T-cell (primary cell): ENCODE data around the gene CITED2. TPM values are rescaled to one million over a fixed set of nuclear protein-coding genes. Genes with fewer than 3 reads are reported as not detected.
"Not testable (repeated sequence)": the region's sequence is repeated elsewhere in the genome, so short reads cannot be mapped to it uniquely, and the experiment has no call there.

Experiments
- ATAC-seq, 4 experiments: fragments of 200-7000 bp in 3 of 4; fragments of 150-1000 bp in 1 of 4; cut with Tn5 transposase; replicated peaks in 1 of 4; 1 replicate in 3 of 4; 2 replicates in 1 of 4; pipeline ENCODE4 v1.10.0; 2021; ENCODE audit warnings: moderate library complexity in 3 of 4, mild to moderate bottlenecking in 2 of 4, moderate number of reproducible peaks in 1 of 4
- CTCF ChIA-PET, 2 donors: fragments of 300-600 bp; sonication (Branson Sonifier 250); formaldehyde crosslinking; loops; one replicate each; lab custom pipeline; 2022; ENCODE audit warnings: antibody characterized with exemption in 2 of 2; lab: Charles Lee
- POLR2A ChIA-PET, 2 donors: fragments of 300-600 bp; sonication (Branson Sonifier 250); formaldehyde crosslinking; loops; one replicate each; lab custom pipeline; 2022; ENCODE audit warnings: antibody characterized with exemption in 2 of 2; lab: Charles Lee
- DNase-seq, 35 experiments: peaks; one replicate each; pipeline versions ENCODE4 v3.0.0 to v3.0.0-alpha.2; 2013 to 2023
- H3K27ac ChIP-seq: one replicate; pipeline ENCODE4 v1.5.1; 2013; ENCODE audit warnings: low read length
- H3K27me3 ChIP-seq, 2 experiments: replicated peaks in 1 of 2; 1 replicate in 1 of 2; 2 replicates in 1 of 2; pipeline versions ENCODE4 v1.6.1 to v1.7.0; 2013; ENCODE audit warnings: low read length in 1 of 2, mixed read lengths in 1 of 2; ENCODE audit not compliant: control insufficient read depth in 2 of 2, insufficient read depth in 2 of 2; ENCODE audit errors: extremely low read depth in 1 of 2
- H3K36me3 ChIP-seq, 2 donors: 1 replicate in 1 of 2; 2 replicates in 1 of 2; pipeline versions ENCODE4 v1.6.1 to v1.7.0; 2013; ENCODE audit warnings: low read length in 1 of 2; ENCODE audit not compliant: control insufficient read depth in 2 of 2, insufficient read depth in 1 of 2; ENCODE audit errors: extremely low read depth in 1 of 2
- H3K4me1 ChIP-seq, 2 experiments: 1 replicate in 1 of 2; 2 replicates in 1 of 2; pipeline versions ENCODE4 v1.6.1 to v1.7.0; 2013; ENCODE audit warnings: low read length in 2 of 2, mixed read lengths in 1 of 2; ENCODE audit not compliant: insufficient read depth in 2 of 2, control insufficient read depth in 1 of 2; ENCODE audit errors: extremely low read depth in 1 of 2
- H3K4me3 ChIP-seq, 2 donors: 1 replicate in 1 of 2; 2 replicates in 1 of 2; pipeline versions ENCODE4 v1.5.1 to v1.7.0; 2013; ENCODE audit warnings: mild to moderate bottlenecking in 2 of 2, low read length in 1 of 2, moderate library complexity in 1 of 2; ENCODE audit not compliant: control insufficient read depth in 1 of 2; ENCODE audit errors: extremely low read depth in 1 of 2
- H3K9me3 ChIP-seq: 2 replicates; pipeline ENCODE4 v1.7.0; 2013
- H3K27ac Mint-ChIP-seq, 2 donors: one replicate each; pipeline ENCODE4 v1.8.0; 2020 to 2021; ENCODE audit warnings: mild to moderate bottlenecking in 2 of 2, mixed read lengths in 2 of 2
- H3K27me3 Mint-ChIP-seq, 2 donors: one replicate each; pipeline ENCODE4 v1.8.0; 2021 to 2022; ENCODE audit warnings: mixed read lengths in 2 of 2
- H3K36me3 Mint-ChIP-seq: one replicate; pipeline ENCODE4 v1.8.0; 2021; ENCODE audit warnings: mixed read lengths
- H3K4me1 Mint-ChIP-seq, 3 donors: one replicate each; pipeline ENCODE4 v1.8.0; 2020 to 2022; ENCODE audit warnings: mixed read lengths in 3 of 3, mild to moderate bottlenecking in 1 of 3
- H3K4me3 Mint-ChIP-seq, 3 donors: one replicate each; pipeline ENCODE4 v1.8.0; 2020 to 2022; ENCODE audit warnings: mild to moderate bottlenecking in 3 of 3, mixed read lengths in 3 of 3, moderate library complexity in 3 of 3
- H3K9me3 Mint-ChIP-seq, 3 donors: one replicate each; pipeline ENCODE4 v1.8.0; 2020 to 2022; ENCODE audit warnings: mixed read lengths in 3 of 3
- WGBS: methylation state at CpG from one replicate; pipeline ENCODE4 v1.1.5; 2013; ENCODE audit warnings: missing lambda C conversion rate; ENCODE audit not compliant: insufficient coverage; 5-methylcytosine and 5-hydroxymethylcytosine counted together
- total RNA-seq, 35 experiments: library from RNA in 6 of 35; stranded (reverse) in 6 of 35; fragments of 120-200 nt in 1 of 35; gene quantifications; one replicate each; pipeline versions ENCODE4 v1.2.1 to v1.2.4 and lab custom pipeline; 2013 to 2026

The CITED2 gene
- total RNA-seq, 5 donors from 2014 or later (not counting 1 experiment from before 2014, with no cell fraction given): 108 to 145 (median 134) TPM

- DNase-seq: no peak
- CTCF ChIA-PET: interaction anchor here in 1 of 2 donors (0.9 kb wide), 1 partner anchor 8 kb away, joined by 3 read pairs; no protein-coding TSS in a partner anchor
- no peaks in the 10 kb centered on the region for H3K4me1 ChIP-seq
- H3K27me3 ChIP-seq: peaks cover 0 to 3% of the 10 kb centered on the region in 2 experiments
- H3K27ac Mint-ChIP-seq: no peak overlapping the region
- no peaks in the 10 kb centered on the region for H3K36me3 Mint-ChIP-seq
- no peak for ATAC-seq
- no peak overlapping the region for H3K4me3 Mint-ChIP-seq
- no peaks in the 10 kb centered on the region for H3K36me3 ChIP-seq
- POLR2A ChIA-PET: no interaction called here
- no peaks in the 10 kb centered on the region for H3K9me3 ChIP-seq
- peaks cover 2 to 7% of the 10 kb centered on the region in 2 donors for H3K27me3 Mint-ChIP-seq
- no peaks in the 10 kb centered on the region for H3K4me1 Mint-ChIP-seq
- H3K9me3 Mint-ChIP-seq: no peaks in the 10 kb centered on the region
- 100% methylated on average over 1 of the region's 3 CpGs for WGBS
- H3K27ac ChIP-seq: no peak overlapping the region
- no peak overlapping the region for H3K4me3 ChIP-seq
These were observed 40.9 kb upstream of the CITED2 start for GRCh38 chr6:139415365-139415764.

- ATAC-seq, CTCF ChIA-PET, H3K4me1 Mint-ChIP-seq, H3K27me3 Mint-ChIP-seq, H3K27me3 ChIP-seq, H3K9me3 Mint-ChIP-seq, H3K36me3 Mint-ChIP-seq, H3K4me3 ChIP-seq, H3K27ac ChIP-seq, H3K4me1 ChIP-seq, DNase-seq, H3K4me3 Mint-ChIP-seq, H3K9me3 ChIP-seq, POLR2A ChIA-PET, H3K36me3 ChIP-seq: not testable (repeated sequence)
- no CpG with 5 or more reads among the region's 1 CpG for WGBS
- peak overlapping the region in 1 of 2 donors; percentile 23 for H3K27ac Mint-ChIP-seq
These were observed 37.7 kb upstream of the CITED2 start for GRCh38 chr6:139412103-139412502.

- H3K27me3 Mint-ChIP-seq: peaks cover 2 to 4% of the 10 kb centered on the region in 2 donors
- Histone ChIP-seq H3K36me3 (no peaks in the 10 kb centered on the region), H3K4me1 (no peaks in the 10 kb centered on the region), H3K27ac (no peak overlapping the region), H3K9me3 (no peaks in the 10 kb centered on the region), H3K4me3 (no peak overlapping the region), H3K27me3 (peaks cover 0 to 3% of the 10 kb centered on the region in 2 experiments)
- H3K36me3 Mint-ChIP-seq: no peaks in the 10 kb centered on the region
- ATAC-seq: no peak
- POLR2A ChIA-PET: no interaction called here
- no peak overlapping the region for H3K27ac Mint-ChIP-seq
- H3K9me3 Mint-ChIP-seq: no peaks in the 10 kb centered on the region
- H3K4me3 Mint-ChIP-seq: no peak overlapping the region
- no peaks in the 10 kb centered on the region for H3K4me1 Mint-ChIP-seq
- 90% methylated on average over 2 of the region's 4 CpGs for WGBS
- DNase-seq: no peak
- CTCF ChIA-PET: no interaction called here
These were observed 34.6 kb upstream of the CITED2 start for GRCh38 chr6:139409026-139409425.

- 69% methylated on average over 2 of the region's 4 CpGs for WGBS
- ChIA-PET POLR2A (no interaction called here), CTCF (interaction anchor here (0.5 to 0.7 kb wide), 2 partner anchors 38 to 165 kb away, joined by 3 read pairs; no protein-coding TSS in a partner anchor)
These were observed 33.3 kb upstream of the CITED2 start for GRCh38 chr6:139407718-139408222.

GRCh38 chr6:139406577-139407343 lies 32.3 kb upstream of the CITED2 start:
- Mint-ChIP-seq H3K36me3 (no peaks in the 10 kb centered on the region), H3K4me1 (no peaks in the 10 kb centered on the region), H3K4me3 (no peak overlapping the region), H3K27me3 (no peaks in the 10 kb centered on the region), H3K9me3 (no peaks in the 10 kb centered on the region), H3K27ac (no peak overlapping the region)
- WGBS: 100% methylated on average over 2 of the region's 4 CpGs
- H3K27ac ChIP-seq: no peak overlapping the region
- H3K36me3 ChIP-seq: no peaks in the 10 kb centered on the region
- ChIA-PET POLR2A (no interaction called here), CTCF (interaction anchor here (0.5 to 0.7 kb wide), 3 partner anchors 9 to 166 kb away, joined by 3 read pairs; no protein-coding TSS in a partner anchor)
- H3K27me3 ChIP-seq: peaks cover 0 to 3% of the 10 kb centered on the region in 2 experiments
- H3K9me3 ChIP-seq: no peaks in the 10 kb centered on the region
- DNase-seq: no peak
- H3K4me3 ChIP-seq: no peak overlapping the region
- no peak for ATAC-seq
- H3K4me1 ChIP-seq: no peaks in the 10 kb centered on the region

More at GRCh38 chr6:139407718-139408222, 33.3 kb upstream of the CITED2 start:
- Mint-ChIP-seq H3K4me3 (no peak overlapping the region), H3K27me3 (peaks cover 0 to 2% of the 10 kb centered on the region in 2 donors), H3K27ac (no peak overlapping the region), H3K36me3 (no peaks in the 10 kb centered on the region), H3K4me1 (no peaks in the 10 kb centered on the region), H3K9me3 (no peaks in the 10 kb centered on the region)
- H3K27ac ChIP-seq: no peak overlapping the region
- H3K4me3 ChIP-seq: no peak overlapping the region
- no peaks in the 10 kb centered on the region for H3K4me1 ChIP-seq
- H3K36me3 ChIP-seq: no peaks in the 10 kb centered on the region
- ATAC-seq (no peak), DNase-seq (no peak)
- peaks cover 0 to 3% of the 10 kb centered on the region in 2 experiments for H3K27me3 ChIP-seq
- H3K9me3 ChIP-seq: no peaks in the 10 kb centered on the region

GRCh38 chr6:139402876-139403386 lies 28.5 kb upstream of the CITED2 start:
- 73% methylated on average over 5 of the region's 7 CpGs for WGBS
- no peak overlapping the region for H3K27ac Mint-ChIP-seq
- no peak overlapping the region for H3K4me3 ChIP-seq

More at GRCh38 chr6:139402876-139403386, 28.5 kb upstream of the CITED2 start:
- POLR2A ChIA-PET: no interaction called here
- no peaks in the 10 kb centered on the region for H3K4me1 ChIP-seq
- Mint-ChIP-seq H3K4me1 (no peaks in the 10 kb centered on the region), H3K27me3 (no peaks in the 10 kb centered on the region), H3K36me3 (no peaks in the 10 kb centered on the region), H3K4me3 (no peak overlapping the region), H3K9me3 (no peaks in the 10 kb centered on the region)
- no peak for ATAC-seq
- H3K9me3 ChIP-seq: no peaks in the 10 kb centered on the region
- H3K27me3 ChIP-seq: no peaks in the 10 kb centered on the region
- H3K27ac ChIP-seq: no peak overlapping the region
- H3K36me3 ChIP-seq: no peaks in the 10 kb centered on the region
- CTCF ChIA-PET: no interaction called here
- DNase-seq: no peak
